ENCODE results near the gene SPTB. TPM values are rescaled to one million over a fixed set of nuclear protein-coding genes. Genes with fewer than 3 reads are reported as not detected.

The SPTB gene
- total and polyA plus RNA-seq, 9 donors = 0.28 to 1.4 (median 0.68) TPM

DNA sequence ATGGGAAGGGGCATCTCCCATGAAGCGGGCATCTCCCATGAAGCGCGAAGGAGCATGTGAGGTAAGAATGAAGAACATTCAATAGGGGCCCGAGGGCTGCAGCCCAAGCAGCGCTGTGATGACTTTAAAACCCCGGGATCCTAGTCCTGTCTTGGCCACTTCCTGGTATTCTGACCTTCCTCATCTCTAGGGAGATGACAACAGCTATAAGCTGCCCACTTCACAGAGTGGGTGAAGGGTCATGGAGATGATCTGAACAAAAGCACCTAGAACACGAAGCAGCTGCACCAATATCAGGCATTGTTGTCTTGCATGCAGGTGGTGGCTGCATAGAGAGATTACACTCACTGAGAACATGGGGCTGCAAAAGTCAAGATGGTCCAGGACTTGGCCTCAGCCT lies 64.5 kb downstream of the SPTB start:
- DNase-seq = no peak
- H3K27ac ChIP-seq = no peak overlapping the region
- H3K4me3 ChIP-seq = no peak overlapping the region
- H3K9me3 ChIP-seq = no peaks in the 10 kb centered on the region
- intact Hi-C loops (cut with DNase I) = no loop called here
- H3K4me1 ChIP-seq (ENCODE audit: insufficient read depth) = no peaks in the 10 kb centered on the region
- 85 to 93% (median 85%) methylated on average over 7 of the region's 7 CpGs for WGBS, 3 donors
- H3K27me3 ChIP-seq = no peaks in the 10 kb centered on the region
- TF ChIP-seq POLR2A (IDR thresholded peaks at IDR 0.05) (no peak), EP300 (IDR thresholded peaks at IDR 0.05) (no peak)
- TF ChIP-seq, protein P1, sequence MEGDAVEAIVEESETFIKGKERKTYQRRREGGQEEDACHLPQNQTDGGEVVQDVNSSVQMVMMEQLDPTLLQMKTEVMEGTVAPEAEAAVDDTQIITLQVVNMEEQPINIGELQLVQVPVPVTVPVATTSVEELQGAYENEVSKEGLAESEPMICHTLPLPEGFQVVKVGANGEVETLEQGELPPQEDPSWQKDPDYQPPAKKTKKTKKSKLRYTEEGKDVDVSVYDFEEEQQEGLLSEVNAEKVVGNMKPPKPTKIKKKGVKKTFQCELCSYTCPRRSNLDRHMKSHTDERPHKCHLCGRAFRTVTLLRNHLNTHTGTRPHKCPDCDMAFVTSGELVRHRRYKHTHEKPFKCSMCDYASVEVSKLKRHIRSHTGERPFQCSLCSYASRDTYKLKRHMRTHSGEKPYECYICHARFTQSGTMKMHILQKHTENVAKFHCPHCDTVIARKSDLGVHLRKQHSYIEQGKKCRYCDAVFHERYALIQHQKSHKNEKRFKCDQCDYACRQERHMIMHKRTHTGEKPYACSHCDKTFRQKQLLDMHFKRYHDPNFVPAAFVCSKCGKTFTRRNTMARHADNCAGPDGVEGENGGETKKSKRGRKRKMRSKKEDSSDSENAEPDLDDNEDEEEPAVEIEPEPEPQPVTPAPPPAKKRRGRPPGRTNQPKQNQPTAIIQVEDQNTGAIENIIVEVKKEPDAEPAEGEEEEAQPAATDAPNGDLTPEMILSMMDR (IDR thresholded peaks at IDR 0.05) = no peak
- H3K36me3 ChIP-seq = no peaks in the 10 kb centered on the region

DNA sequence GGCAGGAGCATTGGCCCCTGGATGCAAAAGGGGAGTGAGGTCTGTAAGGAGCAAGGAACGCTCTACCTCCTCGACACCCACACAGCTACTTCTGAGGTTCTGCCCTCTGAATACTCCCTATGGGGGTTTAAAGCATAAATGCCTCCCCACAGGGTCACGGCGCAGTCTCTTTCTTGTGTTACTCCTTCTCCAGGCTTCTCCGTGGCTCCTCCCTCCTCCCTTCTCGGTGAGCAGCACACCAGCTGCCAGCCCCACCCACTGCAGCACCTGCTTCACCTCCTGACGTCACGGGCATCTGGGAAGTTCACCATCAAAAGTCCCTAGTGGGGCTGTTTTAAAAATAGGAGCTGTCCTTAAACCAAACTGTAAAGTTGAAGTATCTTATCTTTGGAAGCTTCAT lies 67.3 kb downstream of the SPTB start:
- Histone ChIP-seq H3K9me3 (no peaks in the 10 kb centered on the region), H3K36me3 (no peaks in the 10 kb centered on the region), H3K4me3 (no peak overlapping the region), H3K27me3 (no peaks in the 10 kb centered on the region), H3K27ac (no peak overlapping the region), H3K4me1 (ENCODE audit: insufficient read depth) (no peaks in the 10 kb centered on the region)
- TF ChIP-seq POLR2A (IDR thresholded peaks at IDR 0.05) (no peak), EP300 (IDR thresholded peaks at IDR 0.05) (no peak)
- TF ChIP-seq, protein P1 (IDR thresholded peaks at IDR 0.05) = no peak
- intact Hi-C loops (cut with DNase I) = no loop called here
- WGBS, 3 donors = 14 to 17% (median 16%) methylated on average over 8 of the region's 8 CpGs
- DNase-seq = no peak

DNA sequence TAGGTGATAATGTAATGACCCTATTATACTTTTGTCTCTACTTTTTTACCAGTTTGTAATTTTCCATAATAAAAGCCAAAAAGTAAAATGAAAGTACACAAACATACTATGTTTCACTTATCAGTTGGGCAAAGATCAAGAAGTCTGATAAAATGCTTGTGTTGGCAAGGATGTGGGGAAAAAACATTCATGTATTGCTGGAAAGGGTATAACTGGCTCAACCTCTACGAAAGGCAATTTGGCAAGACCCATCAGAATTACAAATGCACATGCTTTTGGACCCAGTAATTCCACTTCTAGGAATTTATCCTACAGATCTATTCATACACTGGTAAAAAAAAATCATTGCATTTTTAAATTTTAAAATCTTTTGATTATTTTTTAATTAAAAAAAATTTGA lies 68.0 kb downstream of the SPTB start:
- intact Hi-C loops (cut with DNase I) = no loop called here
- no peaks in the 10 kb centered on the region for H3K36me3 ChIP-seq
- no peak for DNase-seq
- no peak for TF ChIP-seq EP300 (IDR thresholded peaks at IDR 0.05)
- no peak for TF ChIP-seq POLR2A (IDR thresholded peaks at IDR 0.05)
- TF ChIP-seq, protein P1 (IDR thresholded peaks at IDR 0.05) = no peak
- no peak overlapping the region for H3K27ac ChIP-seq
- H3K9me3 ChIP-seq = no peaks in the 10 kb centered on the region
- 59 to 76% (median 74%) methylated on average over 1 of the region's 1 CpG for WGBS, 3 donors
- no peak overlapping the region for H3K4me3 ChIP-seq
- H3K27me3 ChIP-seq = no peaks in the 10 kb centered on the region
- no peaks in the 10 kb centered on the region for H3K4me1 ChIP-seq (ENCODE audit: insufficient read depth)

DNA sequence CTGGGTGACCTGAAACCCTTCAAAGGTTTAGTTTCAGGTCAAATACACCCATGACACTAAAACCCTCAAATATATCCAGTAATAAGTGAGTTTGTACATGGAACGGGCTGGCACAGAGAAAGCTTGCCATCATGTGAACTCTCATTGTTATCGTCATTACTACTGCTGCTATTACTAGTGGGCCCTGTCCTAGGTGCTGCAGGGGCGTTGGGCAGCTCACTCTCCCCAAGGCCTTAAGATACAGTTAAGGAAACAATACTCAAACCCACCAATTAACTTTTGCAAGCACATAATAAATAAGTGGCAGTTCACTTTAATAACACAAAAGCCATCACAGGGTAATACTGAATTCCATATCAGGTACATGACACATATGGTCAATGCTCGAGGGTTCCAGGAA lies 71.3 kb downstream of the SPTB start:
- no peaks in the 10 kb centered on the region for H3K9me3 ChIP-seq
- no peaks in the 10 kb centered on the region for H3K27me3 ChIP-seq
- intact Hi-C loops (cut with DNase I) = no loop called here
- peaks cover 2% of the 10 kb centered on the region for H3K4me1 ChIP-seq (ENCODE audit: insufficient read depth)
- H3K36me3 ChIP-seq = no peaks in the 10 kb centered on the region
- H3K27ac ChIP-seq = no peak overlapping the region
- no peak for TF ChIP-seq EP300 (IDR thresholded peaks at IDR 0.05)
- TF ChIP-seq POLR2A (IDR thresholded peaks at IDR 0.05) = no peak
- TF ChIP-seq, protein P1 (IDR thresholded peaks at IDR 0.05) = no peak
- no peak overlapping the region for H3K4me3 ChIP-seq
- 78 to 85% (median 85%) methylated on average over 4 of the region's 4 CpGs for WGBS, 3 donors
- DNase-seq = no peak

DNA sequence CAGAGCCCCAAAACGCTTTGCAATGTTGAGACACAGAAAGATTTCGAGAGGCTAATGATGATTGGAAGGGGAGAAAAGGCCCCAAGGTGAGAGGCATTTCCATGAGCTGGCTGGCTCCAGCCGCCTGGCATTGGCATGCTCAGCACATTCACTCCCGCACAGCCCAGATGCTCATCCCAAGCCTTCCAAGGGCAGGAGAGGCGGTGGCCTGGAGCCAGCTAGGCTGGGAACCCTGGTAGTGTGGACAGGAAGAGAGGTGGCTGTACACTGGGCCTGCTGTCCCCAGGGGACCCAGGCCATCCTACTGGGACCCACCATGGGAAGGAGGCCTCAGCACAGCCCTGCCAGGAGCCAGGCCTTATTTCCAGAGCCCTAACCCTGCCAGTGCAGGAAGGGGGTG lies 72.2 kb downstream of the SPTB start:
- H3K27me3 ChIP-seq = no peaks in the 10 kb centered on the region
- no peaks in the 10 kb centered on the region for H3K9me3 ChIP-seq
- H3K27ac ChIP-seq = no peak overlapping the region
- H3K4me3 ChIP-seq = no peak overlapping the region
- TF ChIP-seq POLR2A (IDR thresholded peaks at IDR 0.05) = no peak
- TF ChIP-seq EP300 (IDR thresholded peaks at IDR 0.05) = no peak
- TF ChIP-seq, protein P1 (IDR thresholded peaks at IDR 0.05) = no peak
- DNase-seq = no peak
- H3K4me1 ChIP-seq (ENCODE audit: insufficient read depth) = peaks cover 2% of the 10 kb centered on the region
- intact Hi-C loops (cut with DNase I) = no loop called here
- no peaks in the 10 kb centered on the region for H3K36me3 ChIP-seq
- WGBS, 3 donors = 72 to 76% (median 73%) methylated on average over 5 of the region's 5 CpGs
